ENCODE data around the gene BPIFB6. TPM values are rescaled to one million over a fixed set of nuclear protein-coding genes. Genes with fewer than 3 reads are reported as not detected.

BPIFB6 gene
- polyA plus RNA-seq, 2 of the 4 experiments (the other 2 are of a cell fraction): not detected

- H3K27ac ChIP-seq: no peak overlapping the region
- WGBS (ENCODE audit: missing lambda C conversion rate): 16% methylated on average over 1 of the region's 1 CpG
- no peak for TF ChIP-seq HES2 (IDR thresholded peaks at IDR 0.05)
- TF ChIP-seq TFCP2L1 (CRISPR knock-in tag; IDR thresholded peaks at IDR 0.05): no peak
- TF ChIP-seq, protein P1, sequence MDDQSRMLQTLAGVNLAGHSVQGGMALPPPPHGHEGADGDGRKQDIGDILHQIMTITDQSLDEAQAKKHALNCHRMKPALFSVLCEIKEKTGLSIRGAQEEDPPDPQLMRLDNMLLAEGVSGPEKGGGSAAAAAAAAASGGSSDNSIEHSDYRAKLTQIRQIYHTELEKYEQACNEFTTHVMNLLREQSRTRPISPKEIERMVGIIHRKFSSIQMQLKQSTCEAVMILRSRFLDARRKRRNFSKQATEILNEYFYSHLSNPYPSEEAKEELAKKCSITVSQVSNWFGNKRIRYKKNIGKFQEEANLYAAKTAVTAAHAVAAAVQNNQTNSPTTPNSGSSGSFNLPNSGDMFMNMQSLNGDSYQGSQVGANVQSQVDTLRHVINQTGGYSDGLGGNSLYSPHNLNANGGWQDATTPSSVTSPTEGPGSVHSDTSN (IDR thresholded peaks at IDR 0.05): no peak
- TF ChIP-seq ZNF302 (CRISPR knock-in tag; IDR thresholded peaks at IDR 0.05): no peak
- TF ChIP-seq RNF2 (IDR thresholded peaks at IDR 0.05; ENCODE audit: borderline replicate concordance, low read depth): no peak
- TF ChIP-seq EHF (CRISPR knock-in tag; IDR thresholded peaks at IDR 0.05): no peak
- no peak for TF ChIP-seq CEBPB (IDR thresholded peaks at IDR 0.05)
- no peak for TF ChIP-seq MYC (IDR thresholded peaks at IDR 0.05; ENCODE audit: borderline replicate concordance, low read length)
- no peak for TF ChIP-seq RAD21 (conservative IDR thresholded peaks at IDR 0.05 in 1 of 2, IDR thresholded peaks at IDR 0.05 in 1 of 2)
- no peak for TF ChIP-seq HEYL (CRISPR knock-in tag; IDR thresholded peaks at IDR 0.05)
- no peak for TF ChIP-seq TP53 (CRISPR knock-in tag; IDR thresholded peaks at IDR 0.05)
- TF ChIP-seq, protein P2, sequence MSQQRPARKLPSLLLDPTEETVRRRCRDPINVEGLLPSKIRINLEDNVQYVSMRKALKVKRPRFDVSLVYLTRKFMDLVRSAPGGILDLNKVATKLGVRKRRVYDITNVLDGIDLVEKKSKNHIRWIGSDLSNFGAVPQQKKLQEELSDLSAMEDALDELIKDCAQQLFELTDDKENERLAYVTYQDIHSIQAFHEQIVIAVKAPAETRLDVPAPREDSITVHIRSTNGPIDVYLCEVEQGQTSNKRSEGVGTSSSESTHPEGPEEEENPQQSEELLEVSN (IDR thresholded peaks at IDR 0.05; ENCODE audit: borderline replicate concordance, low read depth): no peak
- no peak for TF ChIP-seq CBX8 (IDR thresholded peaks at IDR 0.05)
- H3K4me3 ChIP-seq: no peak overlapping the region
- FAIRE-seq (no peak), DNase-seq (ENCODE audit: low read depth in 1 of 2, low spot score in 1 of 2) (no peak), ATAC-seq (no peak)
- POLR2A ChIA-PET: interaction anchor here (0.5 kb wide), 1 partner anchor 959 kb away, joined by 3 read pairs; no protein-coding TSS in a partner anchor
- CTCF ChIA-PET: no interaction called here
- no peak overlapping the region for H3K4me2 ChIP-seq
- no peaks in the 10 kb centered on the region for H3K4me1 ChIP-seq
- no peaks in the 10 kb centered on the region for H3K9me3 ChIP-seq
Observed at GRCh38 chr20:33024243-33024560, 7.2 kb upstream of the BPIFB6 start.

DNA sequence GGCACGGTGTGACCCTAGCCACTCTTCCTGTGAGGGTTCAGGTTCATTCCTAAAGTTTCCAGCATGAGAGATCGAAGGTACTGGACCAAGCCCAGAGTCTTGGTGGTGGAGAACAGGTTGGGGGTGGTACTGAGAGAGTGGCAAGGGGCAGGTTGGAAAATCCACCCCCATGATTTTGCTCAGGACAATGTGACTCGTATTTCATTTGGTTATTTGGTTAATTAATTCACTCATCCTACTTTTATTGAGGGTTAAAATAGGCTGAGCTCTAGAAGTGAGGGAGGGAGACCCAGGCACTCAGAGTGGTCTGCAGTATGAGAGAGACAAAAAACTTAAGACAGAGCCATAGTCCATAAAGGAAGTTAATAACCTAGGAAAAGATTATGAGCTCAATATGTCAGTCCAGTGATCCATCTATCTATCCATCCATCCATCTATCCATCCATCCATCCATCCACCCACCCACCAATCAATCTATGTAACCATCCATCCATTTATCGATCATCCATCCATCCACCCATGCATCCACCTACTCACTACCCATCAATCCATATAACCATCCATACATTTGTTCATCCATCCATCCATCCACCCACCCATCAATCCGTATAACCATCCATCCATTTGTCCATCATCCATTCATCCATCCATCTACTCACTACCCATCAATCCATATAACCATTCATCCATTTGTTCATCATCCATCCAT lies 6.7 kb upstream of the BPIFB6 start:
- no peaks in the 10 kb centered on the region for H3K9me3 ChIP-seq
- ATAC-seq: no peak
- FAIRE-seq: no peak
- TF ChIP-seq ESRRA (IDR thresholded peaks at IDR 0.05; ENCODE audit: borderline replicate concordance, low read length) (no peak), FOXS1 (CRISPR knock-in tag; IDR thresholded peaks at IDR 0.05) (no peak), MAFK (IDR thresholded peaks at IDR 0.05; ENCODE audit: partially characterized antibody) (no peak), TFCP2L1 (CRISPR knock-in tag; IDR thresholded peaks at IDR 0.05) (no peak), RARB (CRISPR knock-in tag; IDR thresholded peaks at IDR 0.05) (no peak), KDM5A (IDR thresholded peaks at IDR 0.05) (no peak), MYC (IDR thresholded peaks at IDR 0.05; ENCODE audit: borderline replicate concordance, low read length) (no peak), NFE2L2 (conservative IDR thresholded peaks at IDR 0.05; ENCODE audit: low read length) (no peak), SREBF2 (IDR thresholded peaks at IDR 0.05) (no peak), KDM1A (IDR thresholded peaks at IDR 0.05; ENCODE audit: low read depth) (no peak), ATOH8 (CRISPR knock-in tag; IDR thresholded peaks at IDR 0.05; ENCODE audit: low read depth) (no peak), FOSB (CRISPR knock-in tag; IDR thresholded peaks at IDR 0.05) (no peak)
- no peak overlapping the region for H3K4me2 ChIP-seq
- H3K4me3 ChIP-seq: no peak overlapping the region
- ChIA-PET POLR2A (interaction anchor here (0.5 kb wide), 1 partner anchor 959 kb away, joined by 3 read pairs; no protein-coding TSS in a partner anchor), CTCF (no interaction called here)
- H3K4me1 ChIP-seq: no peaks in the 10 kb centered on the region
- DNase-seq (ENCODE audit: low read depth in 1 of 2, low spot score in 1 of 2): no peak
- H3K27ac ChIP-seq: no peak overlapping the region
- 4% methylated on average over 5 of the region's 5 CpGs for WGBS (ENCODE audit: missing lambda C conversion rate)

All from A549 (cell line).